DOHH2 (cell line): ENCODE results near the gene COPA.

Experiments used
- H3F3A ChIP-seq: fragments of 200-600 bp; sonication (generic), shearing (Covaris generic); 2 replicates; pipeline ENCODE4 v1.6.0; 2016; ENCODE audit warnings: antibody characterized with exemption, mild to moderate bottlenecking; ENCODE audit not compliant: control insufficient read depth, insufficient read depth
- H3K27ac ChIP-seq: fragments of 200-600 bp; sonication (generic); 2 replicates; pipeline ENCODE4 v1.5.1; 2014; ENCODE audit warnings: low read depth, mild to moderate bottlenecking, low read length, moderate library complexity
- H3K27me3 ChIP-seq: fragments of 200-600 bp; sonication (generic); 2 replicates; pipeline ENCODE4 v1.6.1; 2014; ENCODE audit warnings: mild to moderate bottlenecking, low read length, mixed read lengths; ENCODE audit not compliant: control insufficient read depth
- H3K36me3 ChIP-seq: fragments of 200-600 bp; sonication (generic); 2 replicates; pipeline ENCODE4 v1.6.1; 2014; ENCODE audit warnings: mild to moderate bottlenecking, low read length, moderate library complexity, mixed read lengths; ENCODE audit not compliant: control insufficient read depth
- H3K4me1 ChIP-seq: fragments of 200-600 bp; sonication (generic); 2 replicates; pipeline ENCODE4 v1.6.1; 2014; ENCODE audit warnings: mild to moderate bottlenecking, low read length, mixed read lengths; ENCODE audit not compliant: control insufficient read depth
- H3K4me2 ChIP-seq: fragments of 200-600 bp; sonication (generic); 2 replicates; pipeline ENCODE4 v1.6.0; 2014; ENCODE audit warnings: mild to moderate bottlenecking, low read length, moderate library complexity
- H3K4me3 ChIP-seq: fragments of 200-600 bp; sonication (generic); 2 replicates; pipeline ENCODE4 v1.5.1; 2014; ENCODE audit warnings: mild to moderate bottlenecking, low read length, mixed read lengths
- H3K79me2 ChIP-seq: fragments of 200-600 bp; sonication (generic); 2 replicates; pipeline ENCODE4 v1.6.1; 2014; ENCODE audit warnings: mild to moderate bottlenecking, low read length, mixed read lengths; ENCODE audit not compliant: control insufficient read depth
- H3K9me2 ChIP-seq: fragments of 200-600 bp; sonication (generic); replicated peaks from 2 replicates; pipeline ENCODE4 v1.6.1; 2014; ENCODE audit warnings: mild to moderate bottlenecking, low read length, mixed read lengths; ENCODE audit not compliant: control insufficient read depth
- H3K9me3 ChIP-seq: fragments of 200-600 bp; sonication (generic); 2 replicates; pipeline ENCODE4 v1.6.1; 2014; ENCODE audit warnings: antibody characterized with exemption, low read length, mixed read lengths; ENCODE audit not compliant: control insufficient read depth, insufficient read depth
- H4K20me1 ChIP-seq: fragments of 200-600 bp; sonication (generic); 2 replicates; pipeline ENCODE4 v1.6.0; 2014; ENCODE audit warnings: low read depth, mild to moderate bottlenecking, antibody characterized with exemption, low read length, moderate library complexity; ENCODE audit not compliant: control insufficient read depth, insufficient read depth
- CTCF ChIP-seq: fragments of 200-600 bp; sonication (generic); IDR thresholded peaks from one replicate; pipeline ENCODE4 v1.5.1; 2014; ENCODE audit warnings: antibody characterized with exemption, mild to moderate bottlenecking, low read depth, low read length; ENCODE audit not compliant: poor library complexity, severe bottlenecking
- EZH2phosphoT487 ChIP-seq: fragments of 200-600 bp; sonication (generic); IDR thresholded peaks from 2 replicates; pipeline ENCODE4 v1.6.1; 2017; ENCODE audit warnings: borderline replicate concordance, mild to moderate bottlenecking, antibody characterized with exemption, low read length, moderate library complexity, mixed read lengths

The COPA gene

GRCh38 chr1:160344936-160345335 is 1.9 kb upstream of the COPA start:
- H3K27ac ChIP-seq: no peak overlapping the region
- H3K79me2 ChIP-seq: peaks cover 61% of the 10 kb centered on the region
- no peak overlapping the region for H3K4me3 ChIP-seq
- no peaks in the 10 kb centered on the region for H3K9me3 ChIP-seq
- no peaks in the 10 kb centered on the region for H3K9me2 ChIP-seq
- peaks cover 45% of the 10 kb centered on the region for H3K4me1 ChIP-seq
- no peaks in the 10 kb centered on the region for H3F3A ChIP-seq
- no peak for TF ChIP-seq CTCF
- TF ChIP-seq EZH2phosphoT487: no peak
- H3K36me3 ChIP-seq: peaks cover 80% of the 10 kb centered on the region
- no peaks in the 10 kb centered on the region for H3K27me3 ChIP-seq
- peaks cover 4% of the 10 kb centered on the region; the same call in 1 of the 2 replicates for H4K20me1 ChIP-seq
- H3K4me2 ChIP-seq: peak overlapping the region; percentile 58

GRCh38 chr1:160344241-160344640 is 1.2 kb upstream of the COPA start:
- H3K27me3 ChIP-seq: no peaks in the 10 kb centered on the region
- peaks cover 45% of the 10 kb centered on the region for H3K4me1 ChIP-seq
- no peaks in the 10 kb centered on the region for H3K9me2 ChIP-seq
- H3F3A ChIP-seq: no peaks in the 10 kb centered on the region
- H3K9me3 ChIP-seq: no peaks in the 10 kb centered on the region
- peak overlapping the region; percentile 88 for H3K4me3 ChIP-seq
- peaks cover 4% of the 10 kb centered on the region; the same call in 1 of the 2 replicates for H4K20me1 ChIP-seq
- H3K4me2 ChIP-seq: peak overlapping the region; percentile 58
- H3K27ac ChIP-seq: no peak overlapping the region
- peaks cover 80% of the 10 kb centered on the region for H3K36me3 ChIP-seq
- H3K79me2 ChIP-seq: peaks cover 68% of the 10 kb centered on the region
- TF ChIP-seq EZH2phosphoT487 (no peak), CTCF (no peak)

GRCh38 chr1:160342526-160342925 is 524 bp downstream of the COPA start:
- Histone ChIP-seq H3K9me3 (no peaks in the 10 kb centered on the region), H3K79me2 (peaks cover 83% of the 10 kb centered on the region), H3K9me2 (no peaks in the 10 kb centered on the region), H3F3A (no peaks in the 10 kb centered on the region), H3K27ac (peak overlapping the region; percentile 60), H3K27me3 (no peaks in the 10 kb centered on the region), H4K20me1 (peaks cover 4% of the 10 kb centered on the region; the same call in 1 of the 2 replicates), H3K4me3 (peak overlapping the region; percentile 88), H3K36me3 (peaks cover 80% of the 10 kb centered on the region), H3K4me1 (peaks cover 45% of the 10 kb centered on the region), H3K4me2 (peak overlapping the region; percentile 58)
- TF ChIP-seq EZH2phosphoT487 (no peak), CTCF (no peak)
